LNCAP (cell line): Measurements from ENCODE around the gene LONP1.

Source experiments
- CTCF ChIP-seq: fragments of 450-650 bp; IDR thresholded peaks from 2 replicates; pipeline ENCODE4 v1.5.1; 2017; ENCODE audit warnings: mild to moderate bottlenecking

Gene LONP1

DNA sequence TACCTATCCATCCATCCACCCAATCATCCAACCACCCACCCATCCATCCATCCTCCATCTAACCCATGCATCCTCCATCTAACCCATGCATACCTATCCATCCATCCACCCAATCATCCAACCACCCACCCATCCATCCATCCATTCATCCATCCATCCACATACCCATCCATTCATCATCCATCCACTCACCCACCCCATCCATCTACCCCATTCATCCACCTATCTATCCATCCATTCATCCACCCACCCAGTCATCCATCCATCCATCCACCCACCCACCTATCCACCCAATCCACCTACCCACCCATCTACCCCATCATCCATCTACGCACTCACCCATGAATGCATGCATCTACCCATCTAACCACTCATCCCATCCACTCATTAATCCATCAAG is 46.2 kb downstream of the LONP1 start:
- no peak for TF ChIP-seq CTCF

DNA sequence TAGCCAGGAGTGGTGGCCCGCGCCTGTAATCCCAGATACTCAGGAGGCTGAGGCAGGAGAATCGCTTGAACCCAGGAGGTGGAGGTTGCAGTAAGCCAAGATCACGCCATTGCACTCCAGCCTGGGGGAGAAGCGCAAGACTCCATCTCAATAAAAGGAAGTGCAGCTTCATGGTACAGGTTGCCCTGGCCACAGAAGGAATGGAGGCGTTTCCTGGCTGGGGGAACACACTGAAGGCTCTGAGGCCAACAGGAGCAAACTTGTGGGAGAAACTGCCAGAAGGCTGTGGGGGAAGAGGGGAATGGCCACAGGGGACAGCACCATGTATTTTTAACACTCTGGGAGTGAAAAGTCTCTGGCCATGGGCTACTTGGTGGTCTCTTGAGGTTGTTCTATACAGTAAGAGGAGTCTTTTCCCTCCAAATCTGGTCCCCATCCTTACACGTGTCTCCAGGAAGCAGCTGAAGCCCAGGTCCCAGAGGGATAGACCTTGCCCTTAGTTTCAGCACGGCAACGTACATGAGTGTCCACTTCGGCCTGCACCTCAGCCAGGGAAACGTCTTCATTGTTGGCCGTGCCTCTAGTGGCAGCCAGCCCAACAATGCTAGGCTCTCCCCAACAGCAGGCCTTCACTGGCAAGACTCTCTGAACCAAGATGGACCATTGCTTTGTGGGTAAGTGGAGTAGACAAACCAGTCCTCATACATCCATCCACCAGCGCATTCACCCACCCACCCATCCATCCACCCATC is 47.1 kb downstream of the LONP1 start:
- TF ChIP-seq CTCF = no peak

- TF ChIP-seq CTCF = no peak
Measured at GRCh38 chr19:5671600-5671999, 48.3 kb downstream of the LONP1 start.

GRCh38 chr19:5669212-5669611 is 50.7 kb downstream of the LONP1 start:
- TF ChIP-seq CTCF = no peak

GRCh38 chr19:5667751-5668271 is 52.1 kb downstream of the LONP1 start:
- TF ChIP-seq CTCF = no peak

GRCh38 chr19:5666921-5667610 is 52.9 kb downstream of the LONP1 start:
- no peak for TF ChIP-seq CTCF

GRCh38 chr19:5665781-5666513 is 54.0 kb downstream of the LONP1 start:
- no peak; the same call in 1 of the 2 replicates for TF ChIP-seq CTCF
